Naive thymus-derived CD4-positive, alpha-beta T cell (primary cell): ENCODE data around the gene ENSA. TPM values are rescaled to one million over a fixed set of nuclear protein-coding genes. Genes with fewer than 3 reads are reported as not detected.
"Not testable (repeated sequence)": the region's sequence is repeated elsewhere in the genome, so short reads cannot be mapped to it uniquely, and the experiment has no call there.

ENCODE experiments used
- ATAC-seq: fragments of 150-1000 bp; cut with Tn5 transposase; 2 replicates; pipeline ENCODE4 v1.10.0; 2021; ENCODE audit warnings: mild to moderate bottlenecking, moderate library complexity
- CTCF ChIA-PET: fragments of 350-600 bp; sonication (Branson Sonifier 250); formaldehyde crosslinking; loops from one replicate; lab custom pipeline; 2021; ENCODE audit warnings: antibody characterized with exemption; lab: Charles Lee
- POLR2A ChIA-PET: fragments of 350-600 bp; sonication (Branson Sonifier 250); formaldehyde crosslinking; loops from one replicate; lab custom pipeline; 2021; ENCODE audit warnings: antibody characterized with exemption, inconsistent platforms; lab: Charles Lee
- DNase-seq, 9 donors: peaks; one replicate each; pipeline versions ENCODE4 v3.0.0 to v3.0.0-alpha.2; 2020 to 2022; ENCODE audit warnings: mixed read lengths in 1 of 9
- H3K27ac ChIP-seq: one replicate; pipeline ENCODE4 v1.7.0; 2013; ENCODE audit warnings: mild to moderate bottlenecking, low read depth, low read length, moderate library complexity
- H3K27me3 ChIP-seq, 2 donors: one replicate each; pipeline ENCODE4 v1.7.0; 2013; ENCODE audit warnings: low read length in 2 of 2, mild to moderate bottlenecking in 2 of 2, moderate library complexity in 2 of 2; ENCODE audit not compliant: control insufficient read depth in 2 of 2, insufficient read depth in 2 of 2
- H3K36me3 ChIP-seq, 3 experiments: 1 replicate in 2 of 3; 2 replicates in 1 of 3; pipeline ENCODE4 v1.7.0; 2013; ENCODE audit warnings: low read length in 3 of 3, mild to moderate bottlenecking in 3 of 3, moderate library complexity in 1 of 3; ENCODE audit not compliant: insufficient read depth in 3 of 3, control insufficient read depth in 2 of 3
- H3K4me1 ChIP-seq, 2 donors: one replicate each; pipeline ENCODE4 v1.7.0; 2013; ENCODE audit warnings: low read length in 2 of 2, mild to moderate bottlenecking in 2 of 2, moderate library complexity in 1 of 2; ENCODE audit not compliant: control insufficient read depth in 2 of 2, insufficient read depth in 2 of 2
- H3K4me3 ChIP-seq: 2 replicates; pipeline ENCODE4 v1.7.0; 2013; ENCODE audit warnings: mild to moderate bottlenecking, low read length
- H3K9me3 ChIP-seq, 3 experiments: 1 replicate in 2 of 3; 2 replicates in 1 of 3; pipeline ENCODE4 v1.7.0; 2013; ENCODE audit warnings: low read length in 3 of 3; ENCODE audit not compliant: control insufficient read depth in 2 of 3
- H3K27ac Mint-ChIP-seq, 9 donors: one replicate each; pipeline ENCODE4 v1.8.0; 2020 to 2022; ENCODE audit warnings: mixed read lengths in 9 of 9, mild to moderate bottlenecking in 8 of 9, moderate library complexity in 5 of 9, inconsistent platforms in 2 of 9
- H3K27me3 Mint-ChIP-seq, 5 donors: one replicate each; pipeline ENCODE4 v1.8.0; 2021 to 2022; ENCODE audit warnings: mixed read lengths in 5 of 5, mild to moderate bottlenecking in 1 of 5
- H3K36me3 Mint-ChIP-seq, 5 donors: one replicate each; pipeline ENCODE4 v1.8.0; 2020 to 2022; ENCODE audit warnings: mixed read lengths in 5 of 5, mild to moderate bottlenecking in 3 of 5, inconsistent platforms in 1 of 5
- H3K4me1 Mint-ChIP-seq, 7 donors: one replicate each; pipeline ENCODE4 v1.8.0; 2020 to 2022; ENCODE audit warnings: mixed read lengths in 7 of 7, mild to moderate bottlenecking in 3 of 7, inconsistent platforms in 1 of 7
- H3K4me3 Mint-ChIP-seq, 10 donors: one replicate each; pipeline ENCODE4 v1.8.0; 2020 to 2022; ENCODE audit warnings: mild to moderate bottlenecking in 10 of 10, mixed read lengths in 10 of 10, moderate library complexity in 6 of 10, inconsistent platforms in 2 of 10
- H3K9me3 Mint-ChIP-seq, 11 donors: one replicate each; pipeline ENCODE4 v1.8.0; 2020 to 2022; ENCODE audit warnings: mixed read lengths in 11 of 11, mild to moderate bottlenecking in 4 of 11, inconsistent platforms in 1 of 11, moderate library complexity in 1 of 11
- intact Hi-C, 2 donors: fragments of 100-400 bp; cut with micrococcal nuclease; formaldehyde crosslinking; loops; one replicate each; pipeline ENCODE4 v1.15.1; 2023
- polyA plus RNA-seq, 2 donors: library from polyadenylated mRNA; unstranded; fragments of 300-500 nt; fragmentation: Illumina TruSeq; gene quantifications; one replicate each; pipeline ENCODE4 v1.2.3, GENCODE V29; 2021
- total RNA-seq, 6 experiments: library from RNA in 5 of 6; stranded (reverse) in 5 of 6; gene quantifications; 1 replicate in 5 of 6; 2 replicates in 1 of 6; pipeline ENCODE4 v1.2.3 and lab custom pipeline; 2021 to 2026

The ENSA gene
- total and polyA plus RNA-seq, 7 experiments from 2014 or later = 59.4 to 178 (median 102) TPM

DNA sequence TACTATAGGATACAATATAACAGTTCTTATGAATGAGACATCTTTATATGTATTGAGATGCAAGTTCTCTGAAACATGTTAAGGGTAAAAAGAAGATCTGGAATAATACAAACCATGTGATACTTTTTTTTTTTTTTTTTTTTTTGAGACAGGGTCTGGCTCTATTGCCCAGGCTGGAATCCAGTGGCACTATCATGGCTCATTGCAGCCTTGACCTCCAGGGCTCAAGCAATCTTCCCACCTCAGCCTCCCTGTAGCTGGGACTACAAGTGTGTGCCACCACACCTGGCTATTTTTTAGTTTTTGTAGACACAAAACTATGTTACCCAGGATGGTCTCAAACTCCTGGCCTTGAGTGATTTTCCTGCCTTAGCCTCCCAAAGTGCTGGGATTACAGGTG is 27.9 kb downstream of the ENSA start:
- no peak for DNase-seq
- no peak overlapping the region for H3K27ac ChIP-seq
- no peak overlapping the region for H3K4me3 Mint-ChIP-seq
- H3K4me1 Mint-ChIP-seq = peaks cover 2 to 16% (median 6%) of the 10 kb centered on the region in 7 donors
- H3K4me1 ChIP-seq = no peaks in the 10 kb centered on the region
- H3K36me3 ChIP-seq = no peaks in the 10 kb centered on the region
- ATAC-seq = no peak
- intact Hi-C loops = no loop called here
- H3K9me3 ChIP-seq = no peaks in the 10 kb centered on the region
- ChIA-PET CTCF (no interaction called here), POLR2A (no interaction called here)
- H3K27me3 ChIP-seq = no peaks in the 10 kb centered on the region
- peak overlapping the region in 2 of 9 donors; percentile 10 to 19 for H3K27ac Mint-ChIP-seq
- H3K4me3 ChIP-seq = no peak overlapping the region
- peaks cover 0 to 20% (median 0%) of the 10 kb centered on the region in 5 donors for H3K36me3 Mint-ChIP-seq
- no peaks in the 10 kb centered on the region for H3K27me3 Mint-ChIP-seq
- H3K9me3 Mint-ChIP-seq = no peaks in the 10 kb centered on the region

- POLR2A ChIA-PET = interaction anchor here (0.9 kb wide), 1 partner anchor 11 kb away, joined by 5 read pairs; no protein-coding TSS in a partner anchor
- ATAC-seq, intact Hi-C loops: not testable (repeated sequence)
These were observed 31.1 kb downstream of the ENSA start for GRCh38 chr1:150598346-150598745.

GRCh38 chr1:150596976-150597375 is 32.4 kb downstream of the ENSA start:
- Histone ChIP-seq H3K27me3 (no peaks in the 10 kb centered on the region), H3K4me1 (no peaks in the 10 kb centered on the region), H3K9me3 (no peaks in the 10 kb centered on the region), H3K36me3 (no peaks in the 10 kb centered on the region), H3K4me3 (no peak overlapping the region), H3K27ac (no peak overlapping the region)
- ATAC-seq (no peak), DNase-seq (no peak)
- CTCF ChIA-PET = no interaction called here
- Mint-ChIP-seq H3K4me3 (no peak overlapping the region), H3K36me3 (peaks cover 0 to 19% (median 14%) of the 10 kb centered on the region in 5 donors), H3K4me1 (peaks cover 4 to 14% (median 7%) of the 10 kb centered on the region in 7 donors), H3K27ac (no peak overlapping the region), H3K9me3 (no peaks in the 10 kb centered on the region), H3K27me3 (no peaks in the 10 kb centered on the region)
- POLR2A ChIA-PET = interaction anchor here (1.3 kb wide), 1 partner anchor 36 kb away, joined by 3 read pairs; no protein-coding TSS in a partner anchor
- intact Hi-C loops = no loop called here

More at GRCh38 chr1:150598346-150598745, 31.1 kb downstream of the ENSA start:
- H3K4me1 ChIP-seq, H3K4me3 Mint-ChIP-seq, H3K9me3 ChIP-seq, H3K27me3 ChIP-seq, H3K36me3 ChIP-seq, H3K4me3 ChIP-seq, DNase-seq, H3K27me3 Mint-ChIP-seq, H3K27ac ChIP-seq, H3K9me3 Mint-ChIP-seq, CTCF ChIA-PET: not testable (repeated sequence)
- Mint-ChIP-seq H3K4me1 (peaks cover 4 to 15% (median 7%) of the 10 kb centered on the region in 7 donors), H3K36me3 (peaks cover 0 to 22% (median 14%) of the 10 kb centered on the region in 5 donors), H3K27ac (peak overlapping the region in 1 of 9 donors; percentile 49)

GRCh38 chr1:150596095-150596892 is 33.1 kb downstream of the ENSA start:
- Mint-ChIP-seq H3K27me3 (no peaks in the 10 kb centered on the region), H3K4me1 (peaks cover 4 to 14% (median 7%) of the 10 kb centered on the region in 7 donors), H3K4me3 (no peak overlapping the region), H3K36me3 (peaks cover 0 to 19% (median 14%) of the 10 kb centered on the region in 5 donors), H3K27ac (peak overlapping the region in 3 of 9 donors; percentile 0 to 71 (median 7)), H3K9me3 (no peaks in the 10 kb centered on the region)
- H3K27me3 ChIP-seq = no peaks in the 10 kb centered on the region
- H3K36me3 ChIP-seq = no peaks in the 10 kb centered on the region
- ChIA-PET CTCF (no interaction called here), POLR2A (interaction anchor here (1.3 kb wide), 1 partner anchor 35 kb away, joined by 3 read pairs; no protein-coding TSS in a partner anchor)
- H3K4me1 ChIP-seq = no peaks in the 10 kb centered on the region
- no peak overlapping the region for H3K4me3 ChIP-seq
- no peak overlapping the region for H3K27ac ChIP-seq
- ATAC-seq (no peak), DNase-seq (no peak)
- H3K9me3 ChIP-seq = no peaks in the 10 kb centered on the region
- intact Hi-C loops = no loop called here

GRCh38 chr1:150582371-150582770 is 47.0 kb downstream of the ENSA start:
- Histone ChIP-seq H3K27me3 (no peaks in the 10 kb centered on the region), H3K36me3 (peaks cover 7 to 17% (median 12%) of the 10 kb centered on the region in 3 experiments), H3K4me1 (no peaks in the 10 kb centered on the region), H3K9me3 (no peaks in the 10 kb centered on the region), H3K4me3 (no peak overlapping the region), H3K27ac (no peak overlapping the region)
- ChIA-PET CTCF (interaction anchor here (17.1 kb wide), 1 partner anchor 19 kb away, joined by 300 read pairs; no protein-coding TSS in a partner anchor), POLR2A (interaction anchor here (1.8 to 18.9 kb wide), 2 partner anchors 17 to 47 kb away, joined by 7 to 1237 read pairs; partner anchors contain the start of gene ENSA)
- peaks cover 0 to 7% (median 0%) of the 10 kb centered on the region in 5 donors for H3K27me3 Mint-ChIP-seq
- no peak for DNase-seq
- H3K4me1 Mint-ChIP-seq = peaks cover 10 to 23% (median 19%) of the 10 kb centered on the region in 7 donors
- intact Hi-C loops = no loop called here
- H3K27ac Mint-ChIP-seq = peak overlapping the region in 3 of 9 donors; percentile 52 to 87 (median 70)
- peaks cover 10 to 29% (median 18%) of the 10 kb centered on the region in 5 donors for H3K36me3 Mint-ChIP-seq
- H3K9me3 Mint-ChIP-seq = peaks cover 0 to 9% (median 0%) of the 10 kb centered on the region in 11 donors
- ATAC-seq = no peak
- H3K4me3 Mint-ChIP-seq = no peak overlapping the region

DNA sequence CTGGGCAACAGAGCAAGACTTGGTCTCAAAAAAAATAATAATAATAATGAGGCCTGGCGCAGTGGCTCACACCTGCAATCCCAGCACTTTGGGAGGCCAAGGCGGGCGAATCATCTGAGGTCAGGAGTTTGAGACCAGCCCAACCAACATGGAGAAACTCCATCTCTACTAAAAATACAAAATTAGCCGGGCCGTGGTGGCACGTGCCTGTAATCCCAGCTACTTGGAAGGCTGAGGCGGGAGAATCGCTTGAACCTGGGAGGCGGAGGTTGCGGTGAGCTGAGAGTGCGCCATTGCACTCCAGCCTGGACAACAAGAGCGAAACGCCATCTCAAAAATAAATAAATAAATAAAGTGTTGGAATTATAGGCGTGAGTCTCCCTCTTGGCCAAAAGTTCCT is 47.5 kb downstream of the ENSA start:
- CTCF ChIA-PET = interaction anchor here (17.1 kb wide), 1 partner anchor 19 kb away, joined by 300 read pairs; no protein-coding TSS in a partner anchor

More for the DNA sequence above, 47.5 kb downstream of the ENSA start:
- H3K27me3 Mint-ChIP-seq, H3K27me3 ChIP-seq, ATAC-seq, H3K4me1 ChIP-seq, H3K9me3 Mint-ChIP-seq, H3K4me3 Mint-ChIP-seq, intact Hi-C loops, H3K4me3 ChIP-seq, H3K9me3 ChIP-seq, H3K27ac ChIP-seq, DNase-seq: not testable (repeated sequence)
- POLR2A ChIA-PET = interaction anchor here (1.8 to 18.9 kb wide), 2 partner anchors 17 to 47 kb away, joined by 7 to 1237 read pairs; partner anchors contain the start of gene ENSA
- H3K27ac Mint-ChIP-seq = peak overlapping the region in 1 of 9 donors; percentile 52
- peaks cover 14 to 33% (median 22%) of the 10 kb centered on the region in 5 donors for H3K36me3 Mint-ChIP-seq
- H3K36me3 ChIP-seq = peaks cover 11 to 21% (median 16%) of the 10 kb centered on the region in 3 experiments
- H3K4me1 Mint-ChIP-seq = peaks cover 10 to 23% (median 19%) of the 10 kb centered on the region in 7 donors
